ENCODE data around the gene SULT1E1.

Gene SULT1E1

GRCh38 chr4:69888336-69888735, 28.4 kb upstream of the SULT1E1 start:
- Histone ChIP-seq H3K4me3 (replicated peaks; ENCODE audit: insufficient read depth, low read length) (no peak overlapping the region), H3K27me3 (ENCODE audit: insufficient read depth, poor library complexity, severe bottlenecking) (no peaks in the 10 kb centered on the region)

DNA sequence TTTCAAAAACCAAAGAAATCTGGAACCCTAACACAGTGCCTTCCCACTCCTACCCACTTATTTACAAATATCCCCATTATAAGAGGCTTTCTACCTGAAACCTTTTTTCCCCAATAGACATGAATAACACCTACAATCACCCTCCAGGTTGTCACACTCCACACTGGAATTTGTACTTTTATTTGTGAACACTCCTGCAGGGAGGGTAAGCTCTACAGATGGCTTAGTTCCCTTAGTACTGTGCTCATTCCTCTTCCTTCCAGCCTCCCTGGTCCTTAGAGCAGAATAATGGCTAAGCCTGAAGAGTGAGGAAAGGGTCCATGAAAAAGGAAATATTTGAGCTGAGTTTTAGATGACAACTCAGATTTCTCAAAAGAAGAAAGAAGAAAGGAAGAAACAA, 22.2 kb upstream of the SULT1E1 start:
- TF ChIP-seq GABPA (IDR thresholded peaks at IDR 0.05; ENCODE audit: low read depth) = no peak
- TF ChIP-seq, protein P1, sequence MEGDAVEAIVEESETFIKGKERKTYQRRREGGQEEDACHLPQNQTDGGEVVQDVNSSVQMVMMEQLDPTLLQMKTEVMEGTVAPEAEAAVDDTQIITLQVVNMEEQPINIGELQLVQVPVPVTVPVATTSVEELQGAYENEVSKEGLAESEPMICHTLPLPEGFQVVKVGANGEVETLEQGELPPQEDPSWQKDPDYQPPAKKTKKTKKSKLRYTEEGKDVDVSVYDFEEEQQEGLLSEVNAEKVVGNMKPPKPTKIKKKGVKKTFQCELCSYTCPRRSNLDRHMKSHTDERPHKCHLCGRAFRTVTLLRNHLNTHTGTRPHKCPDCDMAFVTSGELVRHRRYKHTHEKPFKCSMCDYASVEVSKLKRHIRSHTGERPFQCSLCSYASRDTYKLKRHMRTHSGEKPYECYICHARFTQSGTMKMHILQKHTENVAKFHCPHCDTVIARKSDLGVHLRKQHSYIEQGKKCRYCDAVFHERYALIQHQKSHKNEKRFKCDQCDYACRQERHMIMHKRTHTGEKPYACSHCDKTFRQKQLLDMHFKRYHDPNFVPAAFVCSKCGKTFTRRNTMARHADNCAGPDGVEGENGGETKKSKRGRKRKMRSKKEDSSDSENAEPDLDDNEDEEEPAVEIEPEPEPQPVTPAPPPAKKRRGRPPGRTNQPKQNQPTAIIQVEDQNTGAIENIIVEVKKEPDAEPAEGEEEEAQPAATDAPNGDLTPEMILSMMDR (IDR thresholded peaks at IDR 0.05; ENCODE audit: insufficient read depth, low read length) = no peak
- no peak for TF ChIP-seq SPI1 (IDR thresholded peaks at IDR 0.05; ENCODE audit: borderline replicate concordance, low read depth)
- TF ChIP-seq POLR2AphosphoS5 (IDR thresholded peaks at IDR 0.05; ENCODE audit: low read depth) = no peak
- TF ChIP-seq REST (IDR thresholded peaks at IDR 0.05; ENCODE audit: insufficient replicate concordance, low read depth) = no peak
- Histone ChIP-seq H3K27me3 (ENCODE audit: insufficient read depth, poor library complexity, severe bottlenecking) (no peaks in the 10 kb centered on the region), H3K27ac (replicated peaks) (no peak overlapping the region), H3K4me3 (replicated peaks; ENCODE audit: insufficient read depth, low read length) (no peak overlapping the region)
- no peak for DNase-seq (ENCODE audit: low read depth in 1 of 2, low spot score in 1 of 2)

More at GRCh38 chr4:69888336-69888735, 28.4 kb upstream of the SULT1E1 start:
- DNase-seq (ENCODE audit: low read depth in 1 of 2, low spot score in 1 of 2) = no peak
- TF ChIP-seq POLR2AphosphoS5 (IDR thresholded peaks at IDR 0.05; ENCODE audit: low read depth) (no peak), SPI1 (IDR thresholded peaks at IDR 0.05; ENCODE audit: borderline replicate concordance, low read depth) (0 out of 2 replicates have a peak, but pooled peaks have one; percentile 4), GABPA (IDR thresholded peaks at IDR 0.05; ENCODE audit: low read depth) (no peak), REST (IDR thresholded peaks at IDR 0.05; ENCODE audit: insufficient replicate concordance, low read depth) (no peak)
- TF ChIP-seq, protein P1 (IDR thresholded peaks at IDR 0.05; ENCODE audit: insufficient read depth, low read length) = no peak
- no peak overlapping the region for H3K27ac ChIP-seq (replicated peaks)

DNA sequence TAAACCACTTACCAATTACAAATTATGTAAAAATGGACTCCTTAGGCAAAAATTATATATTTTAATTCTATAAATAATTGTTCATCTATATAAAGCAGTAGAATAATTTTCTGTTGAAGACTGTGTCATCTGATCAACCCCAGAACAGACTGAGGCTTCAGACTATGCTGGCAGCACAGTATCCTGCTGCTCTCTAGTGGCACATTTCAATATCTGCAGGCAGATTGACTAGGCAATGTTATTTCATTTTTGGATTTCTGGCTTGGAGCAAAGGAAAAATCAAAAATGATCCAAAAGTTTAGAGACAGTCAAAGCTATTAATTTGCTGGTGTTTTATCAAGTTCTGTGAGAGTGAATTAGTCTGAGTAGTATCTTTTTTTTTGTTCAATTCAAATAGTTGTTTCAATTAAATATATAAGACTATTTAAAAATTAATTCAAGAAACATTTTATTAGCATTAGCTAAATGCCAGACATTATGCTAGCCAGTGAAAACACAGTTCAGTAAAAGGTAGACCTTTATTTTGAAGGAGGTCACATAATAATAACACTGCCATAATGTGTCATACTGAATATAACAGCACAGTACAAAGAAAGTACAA, 21.3 kb upstream of the SULT1E1 start:
- Histone ChIP-seq H3K4me3 (replicated peaks; ENCODE audit: insufficient read depth, low read length) (no peak overlapping the region), H3K27ac (replicated peaks) (no peak overlapping the region), H3K27me3 (ENCODE audit: insufficient read depth, poor library complexity, severe bottlenecking) (no peaks in the 10 kb centered on the region)
- peak; percentile 8 to 45 for DNase-seq (ENCODE audit: low read depth in 1 of 2, low spot score in 1 of 2)
- TF ChIP-seq POLR2AphosphoS5 (IDR thresholded peaks at IDR 0.05; ENCODE audit: low read depth) (no peak), REST (IDR thresholded peaks at IDR 0.05; ENCODE audit: insufficient replicate concordance, low read depth) (no peak), SPI1 (IDR thresholded peaks at IDR 0.05; ENCODE audit: borderline replicate concordance, low read depth) (no peak), GABPA (IDR thresholded peaks at IDR 0.05; ENCODE audit: low read depth) (no peak)
- TF ChIP-seq, protein P1 (IDR thresholded peaks at IDR 0.05; ENCODE audit: insufficient read depth, low read length) = peak; percentile 64

Measured in HL-60 (cell line).